ENCODE data around the gene METTL24.

The METTL24 gene

GRCh38 chr6:110334423-110335180 is 23.5 kb downstream of the METTL24 start:
- no peak for DNase-seq (ENCODE audit: low read depth)

- DNase-seq (ENCODE audit: low read depth) = no peak
Measured at GRCh38 chr6:110332281-110332680, 25.9 kb downstream of the METTL24 start.

GRCh38 chr6:110331816-110332215 is 26.3 kb downstream of the METTL24 start:
- DNase-seq (ENCODE audit: low read depth) = no peak

- DNase-seq (ENCODE audit: low read depth) = no peak
Measured at GRCh38 chr6:110331390-110331789, 26.8 kb downstream of the METTL24 start.

GRCh38 chr6:110329714-110330436 is 28.3 kb downstream of the METTL24 start:
- no peak for DNase-seq (ENCODE audit: low read depth)

GRCh38 chr6:110329348-110329713 is 28.8 kb downstream of the METTL24 start:
- no peak for DNase-seq (ENCODE audit: low read depth)

- DNase-seq (ENCODE audit: low read depth) = no peak
Measured at GRCh38 chr6:110328259-110328658, 29.9 kb downstream of the METTL24 start.

GRCh38 chr6:110327391-110327790 is 30.8 kb downstream of the METTL24 start:
- DNase-seq (ENCODE audit: low read depth) = no peak

- DNase-seq (ENCODE audit: low read depth) = no peak
Measured at GRCh38 chr6:110326609-110327008, 31.5 kb downstream of the METTL24 start.

GRCh38 chr6:110326057-110326456 is 32.1 kb downstream of the METTL24 start:
- no peak for DNase-seq (ENCODE audit: low read depth)

- DNase-seq (ENCODE audit: low read depth) = no peak
Measured at GRCh38 chr6:110325197-110325596, 33.0 kb downstream of the METTL24 start.

GRCh38 chr6:110324548-110324947 is 33.6 kb downstream of the METTL24 start:
- DNase-seq (ENCODE audit: low read depth) = no peak

- no peak for DNase-seq (ENCODE audit: low read depth)
Measured at GRCh38 chr6:110323258-110323657, 34.9 kb downstream of the METTL24 start.

- no peak for DNase-seq (ENCODE audit: low read depth)
Measured at GRCh38 chr6:110322874-110323242, 35.3 kb downstream of the METTL24 start.

- no peak for DNase-seq (ENCODE audit: low read depth)
Measured at GRCh38 chr6:110322151-110322873, 35.8 kb downstream of the METTL24 start.

GRCh38 chr6:110320307-110320706 is 37.8 kb downstream of the METTL24 start:
- no peak for DNase-seq (ENCODE audit: low read depth)

- no peak for DNase-seq (ENCODE audit: low read depth)
Measured at GRCh38 chr6:110319843-110320242, 38.3 kb downstream of the METTL24 start.

GRCh38 chr6:110319381-110319780 is 38.8 kb downstream of the METTL24 start:
- DNase-seq (ENCODE audit: low read depth) = no peak

- no peak for DNase-seq (ENCODE audit: low read depth)
Measured at GRCh38 chr6:110318971-110319370, 39.2 kb downstream of the METTL24 start.

- DNase-seq (ENCODE audit: low read depth) = no peak
Measured at GRCh38 chr6:110317646-110318045, 40.5 kb downstream of the METTL24 start.

- no peak for DNase-seq (ENCODE audit: low read depth)
Measured at GRCh38 chr6:110317189-110317588, 41.0 kb downstream of the METTL24 start.

- DNase-seq (ENCODE audit: low read depth) = no peak
Measured at GRCh38 chr6:110315869-110316398, 42.2 kb downstream of the METTL24 start.

Measured in T follicular helper cell (primary cell).